Chondrocyte (in vitro differentiated cells): ENCODE results near the gene NID1. TPM values are rescaled to one million over a fixed set of nuclear protein-coding genes. Genes with fewer than 3 reads are reported as not detected.

Experiments used
- DNase-seq: peaks from one replicate; pipeline ENCODE4 v3.0.0; 2021; ENCODE audit warnings: mixed read lengths, low spot score
- H3K27ac Mint-ChIP-seq: one replicate; pipeline ENCODE4 v1.8.0; 2021; ENCODE audit warnings: mild to moderate bottlenecking, moderate library complexity, mixed read lengths; ENCODE audit not compliant: unreplicated experiment
- H3K27me3 Mint-ChIP-seq: 2 replicates; pipeline ENCODE4 v1.8.0; 2021; ENCODE audit warnings: low read depth, mixed read lengths
- H3K36me3 Mint-ChIP-seq: 2 replicates; pipeline ENCODE4 v1.8.0; 2021; ENCODE audit warnings: low read depth, mixed read lengths
- H3K4me1 Mint-ChIP-seq: 2 replicates; pipeline ENCODE4 v1.8.0; 2021; ENCODE audit warnings: low read depth, mild to moderate bottlenecking, mixed read lengths
- H3K4me3 Mint-ChIP-seq: one replicate; pipeline ENCODE4 v1.8.0; 2021; ENCODE audit warnings: mild to moderate bottlenecking, moderate library complexity, mixed read lengths; ENCODE audit not compliant: unreplicated experiment
- H3K9me3 Mint-ChIP-seq: 2 replicates; pipeline ENCODE4 v1.8.0; 2021; ENCODE audit warnings: low read depth, mixed read lengths
- CTCF ChIP-seq: fragments of 200-600 bp; sonication (generic); IDR thresholded peaks from 2 replicates; pipeline ENCODE4 v1.5.0; 2021; ENCODE audit warnings: antibody characterized with exemption, mild to moderate bottlenecking, moderate library complexity
- total RNA-seq: library from RNA; stranded (reverse); gene quantifications from 3 replicates; pipeline ENCODE4 v1.2.1, GENCODE V29; 2021

The NID1 gene
- total RNA-seq, 1 donor from 2014 or later: 99.1 TPM

GRCh38 chr1:236063551-236063918 is 1.4 kb downstream of the NID1 start:
- H3K27me3 Mint-ChIP-seq: no peaks in the 10 kb centered on the region
- H3K9me3 Mint-ChIP-seq: no peaks in the 10 kb centered on the region

DNA sequence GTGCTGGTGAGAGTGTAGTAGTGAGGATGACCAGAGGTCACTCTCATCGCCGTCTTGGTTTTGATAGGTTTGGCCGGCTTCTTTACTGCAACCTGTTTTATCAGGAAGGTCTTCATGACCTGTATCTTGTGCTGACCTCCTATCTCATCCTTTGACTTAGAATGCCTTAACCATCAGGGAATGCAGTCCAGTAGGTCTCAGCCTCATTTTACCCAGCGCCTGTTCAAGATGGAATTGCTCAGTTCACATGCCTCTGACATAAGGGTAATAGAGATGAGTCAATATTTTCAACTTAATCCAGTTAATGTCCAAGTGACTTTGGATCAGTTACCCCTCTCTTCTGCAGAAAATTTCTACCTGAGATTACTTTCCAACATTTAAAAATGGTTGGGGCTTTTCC is 4.6 kb downstream of the NID1 start:
- H3K27ac Mint-ChIP-seq: no peak overlapping the region
- no peak for DNase-seq
- peaks cover 17% of the 10 kb centered on the region for H3K4me1 Mint-ChIP-seq
- TF ChIP-seq CTCF: no peak
- H3K4me3 Mint-ChIP-seq: no peak overlapping the region
- H3K9me3 Mint-ChIP-seq: no peaks in the 10 kb centered on the region
- peaks cover 3% of the 10 kb centered on the region for H3K36me3 Mint-ChIP-seq
- no peaks in the 10 kb centered on the region for H3K27me3 Mint-ChIP-seq

More at GRCh38 chr1:236063551-236063918, 1.4 kb downstream of the NID1 start:
- DNase-seq: no peak
- Mint-ChIP-seq H3K27ac (peak overlapping the region; percentile 76), H3K36me3 (peaks cover 3% of the 10 kb centered on the region), H3K4me1 (peaks cover 33% of the 10 kb centered on the region), H3K4me3 (peak overlapping the region; percentile 78)
- TF ChIP-seq CTCF: no peak

GRCh38 chr1:236059011-236059410 is 5.9 kb downstream of the NID1 start:
- H3K4me3 Mint-ChIP-seq: no peak overlapping the region
- H3K27me3 Mint-ChIP-seq: no peaks in the 10 kb centered on the region
- no peak overlapping the region for H3K27ac Mint-ChIP-seq
- DNase-seq: no peak
- peaks cover 3% of the 10 kb centered on the region for H3K36me3 Mint-ChIP-seq
- peaks cover 16% of the 10 kb centered on the region for H3K4me1 Mint-ChIP-seq
- no peak for TF ChIP-seq CTCF
- H3K9me3 Mint-ChIP-seq: no peaks in the 10 kb centered on the region

DNA sequence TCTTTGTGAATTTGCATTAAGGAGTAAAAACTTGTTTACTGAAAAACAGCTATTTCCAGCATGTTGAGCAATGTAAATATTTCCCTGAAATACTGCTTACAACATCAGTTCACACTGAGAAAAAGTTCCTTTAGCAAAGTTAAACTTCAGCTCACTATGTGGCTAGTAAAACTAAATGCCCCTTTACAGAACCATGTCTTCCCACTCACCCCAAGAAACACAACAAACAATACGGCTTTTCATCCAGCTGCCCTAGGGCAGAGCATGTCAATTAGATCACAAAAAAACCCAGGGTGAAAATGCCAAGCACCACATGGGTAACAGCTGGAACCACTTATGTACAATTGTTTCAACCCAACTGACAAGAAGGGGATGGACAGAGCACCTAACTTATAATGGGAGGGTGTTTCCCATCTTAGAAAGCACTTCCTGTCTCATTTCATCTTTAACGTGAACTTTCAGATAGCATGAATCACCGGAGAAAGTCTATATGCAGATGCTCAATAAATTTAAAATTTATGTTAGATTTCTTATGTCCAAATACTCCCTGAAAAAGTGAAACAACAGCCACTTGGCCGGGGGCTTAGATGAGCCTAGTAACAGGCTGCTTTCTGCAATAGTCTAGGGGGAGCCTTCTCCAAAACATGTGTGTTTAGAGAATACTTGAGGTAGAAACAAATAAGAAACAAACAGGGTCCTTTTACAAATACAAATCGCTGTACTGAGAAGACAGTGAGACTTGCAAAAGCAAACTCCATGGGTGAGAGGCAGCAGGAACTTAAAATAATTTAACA is 6.6 kb downstream of the NID1 start:
- Mint-ChIP-seq H3K36me3 (peaks cover 3% of the 10 kb centered on the region), H3K27me3 (no peaks in the 10 kb centered on the region), H3K27ac (no peak overlapping the region), H3K4me1 (peaks cover 11% of the 10 kb centered on the region), H3K9me3 (no peaks in the 10 kb centered on the region), H3K4me3 (no peak overlapping the region)
- no peak for DNase-seq
- no peak for TF ChIP-seq CTCF

DNA sequence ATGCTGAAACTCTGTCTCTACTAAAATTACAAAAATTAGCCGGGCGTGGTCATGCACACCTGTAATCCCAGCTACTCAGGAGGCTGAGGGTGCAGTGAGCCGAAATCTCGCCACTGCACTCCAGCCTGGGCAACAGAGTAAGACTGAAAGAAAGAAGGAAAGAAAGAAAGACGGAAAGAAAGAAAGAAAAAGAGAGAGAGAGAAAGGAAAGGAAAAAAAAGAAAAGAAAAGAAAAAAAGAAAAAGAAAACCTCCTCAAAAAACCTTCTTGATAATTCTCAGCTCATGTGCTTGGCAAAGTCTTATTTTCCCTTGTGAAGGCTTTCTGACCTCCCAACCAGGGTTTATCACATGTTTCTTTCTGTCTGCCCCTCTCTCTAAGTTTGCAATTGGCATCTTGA is 7.3 kb downstream of the NID1 start:
- no peak for DNase-seq
- no peak overlapping the region for H3K4me3 Mint-ChIP-seq
- TF ChIP-seq CTCF: no peak
- no peak overlapping the region for H3K27ac Mint-ChIP-seq
- peaks cover 3% of the 10 kb centered on the region for H3K36me3 Mint-ChIP-seq
- H3K27me3 Mint-ChIP-seq: no peaks in the 10 kb centered on the region
- peaks cover 11% of the 10 kb centered on the region for H3K4me1 Mint-ChIP-seq
- H3K9me3 Mint-ChIP-seq: no peaks in the 10 kb centered on the region
